ENCODE results near the gene DUSP3. TPM values are rescaled to one million over a fixed set of nuclear protein-coding genes. Genes with fewer than 3 reads are reported as not detected.
A peak's percentile ranks its signal among the peaks of the same experiment; 100 is the strongest.

The DUSP3 gene
- total RNA-seq, 1 donor from 2014 or later: 293 TPM

- H3K9me3 ChIP-seq (replicated peaks): no peaks in the 10 kb centered on the region
- intact Hi-C loops (cut with micrococcal nuclease): no loop called here
- H3K4me1 ChIP-seq: peaks cover 13% of the 10 kb centered on the region
- no peaks in the 10 kb centered on the region for H3K36me3 ChIP-seq
- no peaks in the 10 kb centered on the region for H3K27me3 ChIP-seq (ENCODE audit: low read depth)
- DNase-seq: no peak
- H3K27ac ChIP-seq (replicated peaks): peak overlapping the region; percentile 21
- no peak for TF ChIP-seq CTCF (IDR thresholded peaks at IDR 0.05; ENCODE audit: borderline replicate concordance)
- no peak overlapping the region for H3K4me3 ChIP-seq
Observed at GRCh38 chr17:43745541-43745940, 33.2 kb downstream of the DUSP3 start.

- Histone ChIP-seq H3K4me3 (no peak overlapping the region), H3K9me3 (replicated peaks) (no peaks in the 10 kb centered on the region), H3K4me1 (peaks cover 13% of the 10 kb centered on the region), H3K27ac (replicated peaks) (no peak overlapping the region), H3K27me3 (ENCODE audit: low read depth) (no peaks in the 10 kb centered on the region), H3K36me3 (no peaks in the 10 kb centered on the region)
- intact Hi-C loops (cut with micrococcal nuclease): no loop called here
- DNase-seq: no peak
- TF ChIP-seq CTCF (IDR thresholded peaks at IDR 0.05; ENCODE audit: borderline replicate concordance): no peak
Observed at GRCh38 chr17:43741636-43742035, 37.1 kb downstream of the DUSP3 start.

GRCh38 chr17:43740541-43740940 lies 38.2 kb downstream of the DUSP3 start:
- Histone ChIP-seq H3K4me1 (peaks cover 6% of the 10 kb centered on the region), H3K27me3 (ENCODE audit: low read depth) (no peaks in the 10 kb centered on the region), H3K4me3 (no peak overlapping the region), H3K36me3 (no peaks in the 10 kb centered on the region), H3K27ac (replicated peaks) (no peak overlapping the region), H3K9me3 (replicated peaks) (no peaks in the 10 kb centered on the region)
- DNase-seq: no peak
- TF ChIP-seq CTCF (IDR thresholded peaks at IDR 0.05; ENCODE audit: borderline replicate concordance): no peak
- intact Hi-C loops (cut with micrococcal nuclease): no loop called here

GRCh38 chr17:43737722-43738121 lies 41.1 kb downstream of the DUSP3 start:
- intact Hi-C loops (cut with micrococcal nuclease): no loop called here
- H3K4me3 ChIP-seq: no peak overlapping the region
- no peaks in the 10 kb centered on the region for H3K9me3 ChIP-seq (replicated peaks)
- no peak for DNase-seq
- no peaks in the 10 kb centered on the region for H3K36me3 ChIP-seq
- H3K4me1 ChIP-seq: peaks cover 9% of the 10 kb centered on the region
- no peak for TF ChIP-seq CTCF (IDR thresholded peaks at IDR 0.05; ENCODE audit: borderline replicate concordance)
- no peaks in the 10 kb centered on the region for H3K27me3 ChIP-seq (ENCODE audit: low read depth)
- H3K27ac ChIP-seq (replicated peaks): no peak overlapping the region

GRCh38 chr17:43736389-43736788 lies 42.4 kb downstream of the DUSP3 start:
- H3K9me3 ChIP-seq (replicated peaks): no peaks in the 10 kb centered on the region
- H3K27me3 ChIP-seq (ENCODE audit: low read depth): no peaks in the 10 kb centered on the region
- no peak overlapping the region for H3K27ac ChIP-seq (replicated peaks)
- peaks cover 9% of the 10 kb centered on the region for H3K4me1 ChIP-seq
- intact Hi-C loops (cut with micrococcal nuclease): no loop called here
- H3K36me3 ChIP-seq: no peaks in the 10 kb centered on the region
- TF ChIP-seq CTCF (IDR thresholded peaks at IDR 0.05; ENCODE audit: borderline replicate concordance): no peak
- no peak for DNase-seq
- H3K4me3 ChIP-seq: no peak overlapping the region

GRCh38 chr17:43734376-43734775 lies 44.4 kb downstream of the DUSP3 start:
- Histone ChIP-seq H3K27ac (replicated peaks) (no peak overlapping the region), H3K9me3 (replicated peaks) (no peaks in the 10 kb centered on the region), H3K36me3 (no peaks in the 10 kb centered on the region), H3K4me3 (no peak overlapping the region), H3K27me3 (ENCODE audit: low read depth) (no peaks in the 10 kb centered on the region), H3K4me1 (peaks cover 9% of the 10 kb centered on the region)
- DNase-seq: no peak
- TF ChIP-seq CTCF (IDR thresholded peaks at IDR 0.05; ENCODE audit: borderline replicate concordance): no peak
- intact Hi-C loops (cut with micrococcal nuclease): no loop called here
